WTC11 (cell line): ENCODE results near the gene CACNA1B.

Experiments used
- JUN ChIP-seq: sonication (generic); formaldehyde crosslinking; IDR thresholded peaks from 2 replicates; pipeline ENCODE4 v1.8.0; 2023; ENCODE audit warnings: mild to moderate bottlenecking, missing genetic modification reagents
- NFYB ChIP-seq: sonication (generic); formaldehyde crosslinking; conservative IDR thresholded peaks from 2 replicates; pipeline ENCODE4 v1.8.0; 2022; ENCODE audit warnings: low read depth, missing genetic modification reagents
- NR3C1 ChIP-seq: sonication (generic); formaldehyde crosslinking; conservative IDR thresholded peaks from 2 replicates; pipeline ENCODE4 v1.8.1; 2023; ENCODE audit warnings: low read depth, mild to moderate bottlenecking, missing genetic modification reagents
- SMAD4 ChIP-seq: sonication (generic); formaldehyde crosslinking; IDR thresholded peaks from 2 replicates; pipeline ENCODE4 v1.8.0; 2022; ENCODE audit warnings: mild to moderate bottlenecking, missing genetic modification reagents
- TP53 ChIP-seq: sonication (generic); formaldehyde crosslinking; IDR thresholded peaks from 2 replicates; pipeline ENCODE4 v1.8.1; 2023; ENCODE audit warnings: mild to moderate bottlenecking, missing genetic modification reagents
- ZBTB21 ChIP-seq: sonication (generic); formaldehyde crosslinking; IDR thresholded peaks from 2 replicates; pipeline ENCODE4 v1.8.1; 2023; ENCODE audit warnings: mild to moderate bottlenecking, missing genetic modification reagents, borderline replicate concordance
- TF ChIP-seq, protein P1 (sequence below): fragments of 200-600 bp; IDR thresholded peaks from 2 replicates; pipeline ENCODE4 v1.8.0; 2022; ENCODE audit warnings: antibody characterized with exemption
- TF ChIP-seq, protein P2 (sequence below): sonication (generic); formaldehyde crosslinking; IDR thresholded peaks from 2 replicates; pipeline ENCODE4 v1.8.0; 2022; ENCODE audit warnings: mild to moderate bottlenecking, missing genetic modification reagents
- TF ChIP-seq, protein P3 (sequence below): sonication (generic); formaldehyde crosslinking; IDR thresholded peaks from 2 replicates; pipeline ENCODE4 v1.8.0; 2022; ENCODE audit warnings: mild to moderate bottlenecking, missing genetic modification reagents
- TF ChIP-seq, protein P4 (sequence below): sonication (generic); formaldehyde crosslinking; IDR thresholded peaks from 2 replicates; pipeline ENCODE4 v1.8.1; 2023; ENCODE audit warnings: mild to moderate bottlenecking, missing genetic modification reagents, moderate library complexity
- TF ChIP-seq, protein P5 (sequence below): fragments of 250-450 bp; sonication (Bioruptor Pico); IDR thresholded peaks from 2 replicates; pipeline ENCODE4 v1.9.0; 2021; ENCODE audit warnings: mild to moderate bottlenecking

DNA sequence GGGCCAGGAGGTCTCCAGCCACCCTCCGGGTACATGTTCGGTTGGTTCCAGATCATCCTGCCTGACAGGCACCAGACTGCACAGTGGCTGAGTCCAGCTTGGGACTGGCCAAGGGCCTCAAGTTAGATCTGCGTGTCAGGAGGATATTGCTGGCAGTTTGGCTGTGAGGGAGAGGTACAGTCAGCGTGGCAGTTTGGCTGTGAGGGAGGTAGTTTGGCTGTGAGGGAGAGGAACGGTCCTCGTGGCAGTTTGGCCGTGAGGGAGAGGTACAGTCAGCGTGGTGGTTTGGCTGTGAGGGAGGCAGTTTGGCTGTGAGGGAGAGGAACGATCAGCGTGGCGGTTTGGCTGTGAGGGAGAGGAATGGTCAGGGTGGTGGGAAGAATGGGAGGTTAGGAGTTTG lies 39.0 kb downstream of the CACNA1B start:
- TF ChIP-seq NR3C1 (CRISPR knock-in tag) (no peak), SMAD4 (CRISPR knock-in tag) (no peak), ZBTB21 (CRISPR knock-in tag) (no peak), TP53 (CRISPR knock-in tag) (no peak), NFYB (CRISPR knock-in tag) (no peak), JUN (CRISPR knock-in tag) (no peak)
- TF ChIP-seq, protein P1, sequence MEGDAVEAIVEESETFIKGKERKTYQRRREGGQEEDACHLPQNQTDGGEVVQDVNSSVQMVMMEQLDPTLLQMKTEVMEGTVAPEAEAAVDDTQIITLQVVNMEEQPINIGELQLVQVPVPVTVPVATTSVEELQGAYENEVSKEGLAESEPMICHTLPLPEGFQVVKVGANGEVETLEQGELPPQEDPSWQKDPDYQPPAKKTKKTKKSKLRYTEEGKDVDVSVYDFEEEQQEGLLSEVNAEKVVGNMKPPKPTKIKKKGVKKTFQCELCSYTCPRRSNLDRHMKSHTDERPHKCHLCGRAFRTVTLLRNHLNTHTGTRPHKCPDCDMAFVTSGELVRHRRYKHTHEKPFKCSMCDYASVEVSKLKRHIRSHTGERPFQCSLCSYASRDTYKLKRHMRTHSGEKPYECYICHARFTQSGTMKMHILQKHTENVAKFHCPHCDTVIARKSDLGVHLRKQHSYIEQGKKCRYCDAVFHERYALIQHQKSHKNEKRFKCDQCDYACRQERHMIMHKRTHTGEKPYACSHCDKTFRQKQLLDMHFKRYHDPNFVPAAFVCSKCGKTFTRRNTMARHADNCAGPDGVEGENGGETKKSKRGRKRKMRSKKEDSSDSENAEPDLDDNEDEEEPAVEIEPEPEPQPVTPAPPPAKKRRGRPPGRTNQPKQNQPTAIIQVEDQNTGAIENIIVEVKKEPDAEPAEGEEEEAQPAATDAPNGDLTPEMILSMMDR: no peak
- TF ChIP-seq, protein P2, sequence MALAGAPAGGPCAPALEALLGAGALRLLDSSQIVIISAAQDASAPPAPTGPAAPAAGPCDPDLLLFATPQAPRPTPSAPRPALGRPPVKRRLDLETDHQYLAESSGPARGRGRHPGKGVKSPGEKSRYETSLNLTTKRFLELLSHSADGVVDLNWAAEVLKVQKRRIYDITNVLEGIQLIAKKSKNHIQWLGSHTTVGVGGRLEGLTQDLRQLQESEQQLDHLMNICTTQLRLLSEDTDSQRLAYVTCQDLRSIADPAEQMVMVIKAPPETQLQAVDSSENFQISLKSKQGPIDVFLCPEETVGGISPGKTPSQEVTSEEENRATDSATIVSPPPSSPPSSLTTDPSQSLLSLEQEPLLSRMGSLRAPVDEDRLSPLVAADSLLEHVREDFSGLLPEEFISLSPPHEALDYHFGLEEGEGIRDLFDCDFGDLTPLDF (CRISPR knock-in tag): no peak
- TF ChIP-seq, protein P3, sequence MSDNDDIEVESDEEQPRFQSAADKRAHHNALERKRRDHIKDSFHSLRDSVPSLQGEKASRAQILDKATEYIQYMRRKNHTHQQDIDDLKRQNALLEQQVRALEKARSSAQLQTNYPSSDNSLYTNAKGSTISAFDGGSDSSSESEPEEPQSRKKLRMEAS: no peak
- TF ChIP-seq, protein P4, sequence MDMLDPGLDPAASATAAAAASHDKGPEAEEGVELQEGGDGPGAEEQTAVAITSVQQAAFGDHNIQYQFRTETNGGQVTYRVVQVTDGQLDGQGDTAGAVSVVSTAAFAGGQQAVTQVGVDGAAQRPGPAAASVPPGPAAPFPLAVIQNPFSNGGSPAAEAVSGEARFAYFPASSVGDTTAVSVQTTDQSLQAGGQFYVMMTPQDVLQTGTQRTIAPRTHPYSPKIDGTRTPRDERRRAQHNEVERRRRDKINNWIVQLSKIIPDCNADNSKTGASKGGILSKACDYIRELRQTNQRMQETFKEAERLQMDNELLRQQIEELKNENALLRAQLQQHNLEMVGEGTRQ (CRISPR knock-in tag): no peak
- TF ChIP-seq, protein P5, sequence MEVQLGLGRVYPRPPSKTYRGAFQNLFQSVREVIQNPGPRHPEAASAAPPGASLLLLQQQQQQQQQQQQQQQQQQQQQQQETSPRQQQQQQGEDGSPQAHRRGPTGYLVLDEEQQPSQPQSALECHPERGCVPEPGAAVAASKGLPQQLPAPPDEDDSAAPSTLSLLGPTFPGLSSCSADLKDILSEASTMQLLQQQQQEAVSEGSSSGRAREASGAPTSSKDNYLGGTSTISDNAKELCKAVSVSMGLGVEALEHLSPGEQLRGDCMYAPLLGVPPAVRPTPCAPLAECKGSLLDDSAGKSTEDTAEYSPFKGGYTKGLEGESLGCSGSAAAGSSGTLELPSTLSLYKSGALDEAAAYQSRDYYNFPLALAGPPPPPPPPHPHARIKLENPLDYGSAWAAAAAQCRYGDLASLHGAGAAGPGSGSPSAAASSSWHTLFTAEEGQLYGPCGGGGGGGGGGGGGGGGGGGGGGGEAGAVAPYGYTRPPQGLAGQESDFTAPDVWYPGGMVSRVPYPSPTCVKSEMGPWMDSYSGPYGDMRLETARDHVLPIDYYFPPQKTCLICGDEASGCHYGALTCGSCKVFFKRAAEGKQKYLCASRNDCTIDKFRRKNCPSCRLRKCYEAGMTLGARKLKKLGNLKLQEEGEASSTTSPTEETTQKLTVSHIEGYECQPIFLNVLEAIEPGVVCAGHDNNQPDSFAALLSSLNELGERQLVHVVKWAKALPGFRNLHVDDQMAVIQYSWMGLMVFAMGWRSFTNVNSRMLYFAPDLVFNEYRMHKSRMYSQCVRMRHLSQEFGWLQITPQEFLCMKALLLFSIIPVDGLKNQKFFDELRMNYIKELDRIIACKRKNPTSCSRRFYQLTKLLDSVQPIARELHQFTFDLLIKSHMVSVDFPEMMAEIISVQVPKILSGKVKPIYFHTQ (CRISPR knock-in tag): no peak
